Nasal cavity respiratory epithelium epithelial cell of viscerocranial mucosa (primary cell): ENCODE data around the gene AKAP7. TPM values are rescaled to one million over a fixed set of nuclear protein-coding genes. Genes with fewer than 3 reads are reported as not detected.

Experiments used
- total RNA-seq: library from RNA; depleted of rRNA; stranded (reverse); fragments of >200 nt; gene quantifications from 2 replicates; pipeline ENCODE4 v1.2.3, GENCODE V29; 2014

AKAP7 gene
- total RNA-seq: 1.8 and 2.7 TPM in 2 replicates

DNA sequence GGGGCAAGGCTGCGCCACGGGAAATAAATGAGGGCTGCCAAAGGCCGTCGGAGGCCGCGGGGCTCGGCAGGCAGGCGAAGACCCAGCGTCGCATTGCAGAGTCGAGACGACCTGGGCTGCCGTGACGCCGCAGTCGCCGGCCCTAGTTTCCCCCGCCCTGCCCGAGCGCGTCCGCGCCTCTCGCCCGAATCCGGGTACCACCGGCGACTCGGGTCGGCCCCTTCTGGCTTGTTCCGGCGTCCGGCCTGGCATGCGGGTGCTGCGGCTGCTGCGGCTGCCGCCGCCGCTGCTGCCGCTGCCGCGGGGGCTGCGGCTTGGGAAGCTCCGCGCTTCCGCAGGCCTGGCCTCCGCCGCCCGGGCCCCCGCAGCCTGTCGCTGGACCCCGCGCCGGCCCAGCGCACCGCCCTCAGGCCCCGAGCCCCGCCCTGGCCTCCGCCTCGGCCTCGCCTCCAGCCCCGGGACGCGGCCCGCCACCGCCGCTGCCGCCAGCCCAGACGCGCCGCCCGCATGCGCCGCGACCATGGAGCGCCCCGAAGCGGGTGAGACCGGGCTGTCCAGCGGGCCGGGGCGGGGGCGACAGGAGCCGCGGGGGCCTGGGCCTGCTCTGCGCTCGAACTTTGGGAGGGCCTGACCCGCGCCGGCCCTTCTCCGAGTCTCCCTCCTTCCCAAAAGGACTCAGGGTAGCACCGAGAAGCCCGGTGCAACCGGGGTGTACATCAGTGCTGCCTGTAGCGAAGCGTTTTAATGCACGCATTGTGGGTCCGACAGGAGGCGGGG is at the start of gene AKAP7:
TSS of gene AKAP7 (plus strand) at position 224 of the 777 bp plus-strand sequence. CDS start at position 521, 297 bp downstream.

Other genes with a start within 250 kb of the AKAP7 start
- 5.1 and 6.5 TPM in 2 replicates for gene EPB41L2, start 72.2 kb upstream of the AKAP7 start, total RNA-seq